ENCODE data around the gene TBCC. TPM values are rescaled to one million over a fixed set of nuclear protein-coding genes. Genes with fewer than 3 reads are reported as not detected.

The TBCC gene
- total and polyA plus RNA-seq, 7 donors: 16.6 to 39.6 (median 30.6) TPM

GRCh38 chr6:42746463-42747391 is 824 bp upstream of the TBCC start:
- DNase-seq: peak; percentile 92
- H3K4me1 ChIP-seq: peaks cover 0 to 40% (median 31%) of the 10 kb centered on the region in 4 donors
- WGBS, 2 donors: 0 to 1% methylated on average over 55 of the region's 55 CpGs

GRCh38 chr6:42745083-42745639 is 742 bp downstream of the TBCC start:
- Histone ChIP-seq H3K27ac (peak overlapping the region; percentile 91 to 99 (median 98)), H3K4me3 (peak overlapping the region; percentile 63 to 100 (median 86)), H3K4me1 (peaks cover 0 to 34% (median 31%) of the 10 kb centered on the region in 4 donors), H3K9me3 (no peaks in the 10 kb centered on the region), H3K27me3 (no peaks in the 10 kb centered on the region), H3K36me3 (no peaks in the 10 kb centered on the region)
- intact Hi-C loops (cut with DNase I): no loop called here
- TF ChIP-seq POLR2AphosphoS5 (IDR thresholded peaks at IDR 0.05) (peak in 1 of 4 donors; percentile 10), POLR2A (IDR thresholded peaks at IDR 0.05) (no peak)
- 1 to 2% methylated on average over 29 of the region's 29 CpGs for WGBS, 2 donors
- peak; percentile 69 for DNase-seq

More at GRCh38 chr6:42746463-42747391, 824 bp upstream of the TBCC start:
- Histone ChIP-seq H3K27ac (peak overlapping the region; percentile 89 to 99 (median 94)), H3K9me3 (no peaks in the 10 kb centered on the region), H3K27me3 (no peaks in the 10 kb centered on the region), H3K4me3 (peak overlapping the region; percentile 69 to 100 (median 86)), H3K36me3 (no peaks in the 10 kb centered on the region)
- TF ChIP-seq POLR2AphosphoS5 (IDR thresholded peaks at IDR 0.05) (peak; percentile 93 to 98 (median 96)), EP300 (IDR thresholded peaks at IDR 0.05) (no peak), POLR2A (IDR thresholded peaks at IDR 0.05) (peak; percentile 82 to 85), CTCF (IDR thresholded peaks at IDR 0.05) (no peak)
- intact Hi-C loops (cut with DNase I): loop anchor here (1.0 to 2.0 kb wide), 4 partner anchors 20 to 134 kb away; partner anchors contain the start of gene BICRAL

- H3K27me3 ChIP-seq: no peaks in the 10 kb centered on the region
- intact Hi-C loops (cut with DNase I): no loop called here
- 47 to 65% methylated on average over 21 of the region's 21 CpGs for WGBS, 2 donors
- H3K36me3 ChIP-seq: no peaks in the 10 kb centered on the region
- peak overlapping the region; percentile 63 to 100 (median 86) for H3K4me3 ChIP-seq
- peak overlapping the region; percentile 91 to 99 (median 98) for H3K27ac ChIP-seq
- H3K9me3 ChIP-seq: no peaks in the 10 kb centered on the region
- TF ChIP-seq EP300 (IDR thresholded peaks at IDR 0.05): no peak
- TF ChIP-seq POLR2AphosphoS5 (IDR thresholded peaks at IDR 0.05): no peak
- TF ChIP-seq POLR2A (IDR thresholded peaks at IDR 0.05): no peak
- H3K4me1 ChIP-seq: peaks cover 0 to 34% (median 31%) of the 10 kb centered on the region in 4 donors
- DNase-seq: no peak
Measured at GRCh38 chr6:42744351-42744893, 1.5 kb downstream of the TBCC start.

- H3K27me3 ChIP-seq: no peaks in the 10 kb centered on the region
- TF ChIP-seq EP300 (IDR thresholded peaks at IDR 0.05) (no peak), POLR2AphosphoS5 (IDR thresholded peaks at IDR 0.05) (no peak), CTCF (IDR thresholded peaks at IDR 0.05) (no peak), POLR2A (IDR thresholded peaks at IDR 0.05) (no peak)
- WGBS, 2 donors: 79 to 82% methylated on average over 5 of the region's 5 CpGs
- no peaks in the 10 kb centered on the region for H3K9me3 ChIP-seq
- H3K36me3 ChIP-seq: no peaks in the 10 kb centered on the region
- H3K27ac ChIP-seq: no peak overlapping the region
- intact Hi-C loops (cut with DNase I): no loop called here
- H3K4me1 ChIP-seq: peaks cover 0 to 20% (median 16%) of the 10 kb centered on the region in 4 donors
- no peak overlapping the region for H3K4me3 ChIP-seq
- DNase-seq: no peak
Measured at GRCh38 chr6:42742116-42742894, 3.6 kb downstream of the TBCC start.

GRCh38 chr6:42740725-42741124 is 5.2 kb downstream of the TBCC start:
- Histone ChIP-seq H3K9me3 (no peaks in the 10 kb centered on the region), H3K36me3 (no peaks in the 10 kb centered on the region), H3K27ac (no peak overlapping the region), H3K27me3 (no peaks in the 10 kb centered on the region), H3K4me1 (peaks cover 0 to 20% (median 16%) of the 10 kb centered on the region in 4 donors), H3K4me3 (no peak overlapping the region)
- TF ChIP-seq CTCF (IDR thresholded peaks at IDR 0.05) (no peak), POLR2AphosphoS5 (IDR thresholded peaks at IDR 0.05) (no peak)
- 55 to 71% methylated on average over 3 of the region's 3 CpGs for WGBS, 2 donors
- DNase-seq: no peak
- intact Hi-C loops (cut with DNase I): no loop called here

Data from sigmoid colon (tissue), 7 donors.